OCI-LY7 (cell line): ENCODE measurements around the gene AK2.
"Not testable (repeated sequence)": the region's sequence is repeated elsewhere in the genome, so short reads cannot be mapped to it uniquely, and the experiment has no call there.

Source experiments
- EZH2phosphoT487 ChIP-seq: fragments of 200-600 bp; sonication (generic); IDR thresholded peaks from 2 replicates; pipeline ENCODE4 v1.6.1; 2018; ENCODE audit warnings: low read depth, borderline replicate concordance, mild to moderate bottlenecking, mixed run types, antibody characterized with exemption, low read length, moderate library complexity, mixed read lengths
- TF ChIP-seq, protein P1 (sequence below): fragments of 200-600 bp; sonication (generic); conservative IDR thresholded peaks from 2 replicates; pipeline ENCODE4 v1.5.1; 2014; ENCODE audit warnings: mild to moderate bottlenecking, antibody characterized with exemption, low read length, moderate library complexity, mixed read lengths

DNA sequence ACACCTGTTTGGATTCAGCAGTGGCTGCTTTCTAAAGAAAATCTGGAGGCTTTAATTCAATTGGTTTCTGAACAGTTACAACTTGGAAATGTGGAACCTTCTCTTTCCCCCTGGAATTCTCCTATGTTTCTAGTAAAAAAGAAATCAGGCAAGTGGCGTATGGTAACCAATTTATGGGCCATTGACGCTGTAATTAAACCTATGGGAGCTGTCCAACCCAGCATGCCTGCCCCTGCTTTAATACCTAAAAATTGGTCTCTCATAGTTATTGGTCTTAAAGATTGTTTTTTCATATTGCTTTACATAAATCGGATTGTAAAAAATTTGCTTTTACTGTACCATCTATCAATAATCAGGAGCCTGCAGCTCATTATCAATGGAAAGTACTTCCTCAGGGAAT lies 29.8 kb upstream of the AK2 start:
- TF ChIP-seq, protein P1, sequence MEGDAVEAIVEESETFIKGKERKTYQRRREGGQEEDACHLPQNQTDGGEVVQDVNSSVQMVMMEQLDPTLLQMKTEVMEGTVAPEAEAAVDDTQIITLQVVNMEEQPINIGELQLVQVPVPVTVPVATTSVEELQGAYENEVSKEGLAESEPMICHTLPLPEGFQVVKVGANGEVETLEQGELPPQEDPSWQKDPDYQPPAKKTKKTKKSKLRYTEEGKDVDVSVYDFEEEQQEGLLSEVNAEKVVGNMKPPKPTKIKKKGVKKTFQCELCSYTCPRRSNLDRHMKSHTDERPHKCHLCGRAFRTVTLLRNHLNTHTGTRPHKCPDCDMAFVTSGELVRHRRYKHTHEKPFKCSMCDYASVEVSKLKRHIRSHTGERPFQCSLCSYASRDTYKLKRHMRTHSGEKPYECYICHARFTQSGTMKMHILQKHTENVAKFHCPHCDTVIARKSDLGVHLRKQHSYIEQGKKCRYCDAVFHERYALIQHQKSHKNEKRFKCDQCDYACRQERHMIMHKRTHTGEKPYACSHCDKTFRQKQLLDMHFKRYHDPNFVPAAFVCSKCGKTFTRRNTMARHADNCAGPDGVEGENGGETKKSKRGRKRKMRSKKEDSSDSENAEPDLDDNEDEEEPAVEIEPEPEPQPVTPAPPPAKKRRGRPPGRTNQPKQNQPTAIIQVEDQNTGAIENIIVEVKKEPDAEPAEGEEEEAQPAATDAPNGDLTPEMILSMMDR, result not testable (repeated sequence)
- not testable (repeated sequence) for TF ChIP-seq EZH2phosphoT487
